Left colon (tissue), 2 donors: ENCODE measurements around the gene ABR. TPM values are rescaled to one million over a fixed set of nuclear protein-coding genes. Genes with fewer than 3 reads are reported as not detected.
"Not testable (repeated sequence)": the region's sequence is repeated elsewhere in the genome, so short reads cannot be mapped to it uniquely, and the experiment has no call there.

ENCODE experiments used
- ATAC-seq: fragments of 200-7000 bp; cut with Tn5 transposase; one replicate; pipeline ENCODE4 v1.9.1; 2020; ENCODE audit warnings: mild to moderate bottlenecking, moderate library complexity
- DNase-seq, 2 donors: peaks; one replicate each; pipeline ENCODE4 v3.0.0-alpha.2; 2020
- intact Hi-C, 2 donors: fragments of 100-400 bp; cut with DNase I in 1 of 2; cut with micrococcal nuclease in 1 of 2; formaldehyde crosslinking; loops; one replicate each; pipeline versions ENCODE4 v1.11.2 to v1.14.0; 2022; cut with DNase I, micrococcal nuclease
- total RNA-seq, 2 donors: library from RNA; stranded (reverse); fragmentation: NEBNext Ultra II Directional; extraction: Animal tissue kit (Norgen Biotek cat#: 25700); gene quantifications; one replicate each; pipeline ENCODE4 v1.2.1, GENCODE V29; 2021
- donor health status: DM: no; HTN: no; CAD: no.
- donor health status: DM: yes; HTN: yes; CAD: no.

ABR gene
- total RNA-seq, 2 donors from 2014 or later = 310 to 373 TPM

DNA sequence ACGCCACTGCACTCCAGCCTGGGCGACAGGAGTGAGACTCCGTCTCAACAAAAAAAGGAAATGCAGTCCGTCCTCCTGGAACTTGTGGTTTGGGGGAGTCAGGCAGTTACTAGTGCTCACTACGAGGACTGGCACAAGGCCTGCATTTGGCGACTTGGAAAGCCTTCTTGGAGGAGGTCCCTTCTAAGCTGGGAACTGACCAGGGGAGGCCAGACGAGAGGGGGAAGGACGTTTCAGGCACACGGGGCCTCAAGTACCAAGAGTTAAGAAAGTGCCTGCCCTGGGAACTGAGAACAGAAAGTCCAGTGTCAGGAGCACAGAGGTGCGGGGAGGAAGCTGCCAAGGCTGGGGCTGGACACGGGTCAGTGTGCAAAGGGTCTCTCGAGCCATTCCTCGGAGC lies 89.9 kb downstream of the ABR start:
- ATAC-seq = no peak
- no peak for DNase-seq
- intact Hi-C loops = no loop called here

DNA sequence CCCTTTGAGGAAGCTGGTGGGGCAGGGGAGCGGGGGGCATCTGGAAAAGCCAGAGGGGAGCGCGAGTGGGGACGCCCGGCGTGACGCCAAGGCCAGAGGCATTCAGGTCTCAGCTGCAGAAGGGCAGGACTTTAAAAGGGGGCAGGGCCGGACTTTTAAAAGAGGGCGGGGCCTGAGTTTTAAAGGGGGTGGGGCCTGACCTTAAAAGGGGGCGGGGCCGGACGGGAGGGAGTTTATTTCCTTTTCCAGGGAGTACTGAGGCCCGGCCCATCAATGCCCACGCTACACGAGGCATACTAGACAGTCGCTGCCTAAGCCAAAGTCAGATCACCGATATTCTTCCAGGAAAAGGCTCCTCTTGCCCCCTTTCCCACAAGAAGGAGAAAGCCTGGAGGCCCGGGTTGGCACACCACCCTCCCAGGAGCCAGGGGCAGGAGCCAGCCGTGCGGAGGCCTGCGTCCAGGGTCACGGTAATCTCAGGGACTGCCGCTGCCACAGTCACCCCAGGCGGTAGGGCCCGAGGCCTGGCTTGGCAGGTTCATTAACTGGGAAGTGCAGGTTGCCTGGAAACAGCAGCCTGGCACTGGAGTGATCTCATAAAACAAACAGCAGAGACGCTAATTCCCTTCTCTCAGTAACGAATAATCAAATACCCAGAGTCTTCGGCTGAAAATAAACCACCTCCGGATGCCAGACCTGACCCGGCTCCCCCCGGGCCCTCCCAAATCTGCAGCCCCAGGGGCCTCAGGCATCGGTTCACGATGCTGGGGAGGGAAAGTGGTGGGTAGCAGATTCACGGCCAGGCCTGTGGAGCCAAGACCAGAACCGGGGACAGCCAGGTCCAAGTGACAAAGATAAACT lies 92.2 kb downstream of the ABR start:
- intact Hi-C loops = no loop called here
- ATAC-seq (peak; percentile 81), DNase-seq (peak; percentile 80 to 87)

DNA sequence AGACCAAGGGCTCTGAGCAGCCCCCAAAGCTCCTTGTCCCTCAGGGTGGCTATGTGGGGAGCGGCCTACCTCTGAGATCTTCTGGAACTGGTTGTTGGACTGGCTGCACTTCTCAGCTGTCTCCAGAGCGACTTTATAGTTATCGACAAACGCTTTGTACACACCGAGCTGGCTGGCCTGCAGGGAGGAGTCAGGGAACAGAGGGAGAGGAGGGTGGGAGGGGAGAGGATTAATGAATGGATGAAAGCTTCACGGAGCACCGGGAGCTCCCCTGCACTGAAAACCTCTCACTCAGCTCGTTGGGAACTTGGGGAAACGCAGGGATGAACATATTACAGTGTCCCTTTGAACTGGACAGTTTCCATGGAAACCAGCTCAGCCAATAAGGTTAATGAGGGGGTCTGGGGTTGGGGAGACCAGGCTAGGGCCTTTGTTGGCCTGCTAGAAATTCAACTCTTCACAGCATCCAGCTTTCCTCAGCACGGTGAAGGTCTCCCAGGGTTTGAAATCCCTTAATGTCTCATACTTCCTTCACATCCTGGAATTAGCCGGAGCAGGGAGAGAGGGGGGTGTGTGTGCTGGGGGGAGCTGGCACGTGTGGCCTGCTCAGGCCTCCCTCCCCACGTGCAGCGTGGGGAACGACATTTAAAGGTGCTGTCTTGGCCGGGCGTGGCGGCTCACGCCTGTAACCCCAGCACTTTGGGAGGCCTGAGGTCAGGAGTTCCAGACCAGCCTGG lies 96.2 kb downstream of the ABR start:
- DNase-seq = peak in 1 of 2 donors; percentile 60
- ATAC-seq = peak; percentile 29
- intact Hi-C loops = no loop called here

DNA sequence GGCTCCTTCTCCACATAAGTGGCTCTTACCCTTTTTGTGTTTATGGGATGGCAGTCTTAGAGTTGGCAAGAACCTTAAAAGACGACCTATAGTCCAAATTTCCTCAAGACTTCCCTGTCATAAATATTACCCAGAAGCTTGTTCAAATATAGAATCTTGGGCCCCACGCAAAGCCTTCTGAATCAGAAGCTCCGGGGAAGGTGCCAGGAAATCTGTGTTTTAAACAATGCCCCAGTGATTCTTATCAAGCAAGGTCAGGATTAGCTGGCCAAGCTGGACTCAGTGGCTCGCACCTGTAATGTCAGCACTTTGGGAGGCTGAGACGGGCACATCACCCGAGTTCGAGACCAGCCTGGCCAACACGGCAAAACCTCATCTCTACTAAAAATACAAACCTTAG lies 97.2 kb downstream of the ABR start:
- intact Hi-C loops = no loop called here
- ATAC-seq (no peak), DNase-seq (no peak)

DNA sequence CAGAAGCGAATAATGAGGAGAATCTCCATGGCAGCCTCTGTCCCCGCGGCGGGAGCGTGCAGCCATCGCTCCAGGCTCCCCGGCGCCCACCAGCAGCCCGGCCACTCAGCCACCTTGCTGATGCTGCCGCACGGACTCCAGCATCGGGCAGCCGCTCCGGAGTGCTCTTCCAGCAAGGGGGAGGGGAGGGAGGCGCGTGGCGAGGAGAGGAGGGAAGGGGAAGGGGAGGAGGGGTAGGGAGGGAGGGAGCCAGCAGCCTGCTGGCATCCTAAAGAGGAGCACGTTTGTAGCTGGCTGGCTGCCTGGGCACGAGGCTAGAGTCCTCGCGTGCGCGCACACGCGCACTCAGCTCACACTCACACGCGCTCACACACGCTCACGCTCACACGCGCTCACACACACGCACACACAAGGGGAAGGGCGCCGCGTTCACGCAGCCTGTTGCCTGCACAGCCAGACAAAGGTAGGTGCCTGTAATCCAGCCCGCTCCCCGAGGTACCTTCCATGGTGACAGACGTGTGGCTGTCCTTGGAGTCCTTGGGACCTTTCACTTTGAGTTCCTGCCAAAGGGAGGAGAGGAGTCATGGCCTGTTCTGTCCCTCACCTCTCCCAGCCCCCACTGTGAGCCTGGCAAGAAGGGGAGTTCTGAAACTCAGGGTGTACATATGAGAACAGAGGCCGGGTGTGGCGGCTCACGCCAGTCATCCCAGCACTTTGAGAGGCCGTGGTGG lies 100.8 kb downstream of the ABR start:
- intact Hi-C loops = no loop called here
- DNase-seq (no peak), ATAC-seq (no peak)

DNA sequence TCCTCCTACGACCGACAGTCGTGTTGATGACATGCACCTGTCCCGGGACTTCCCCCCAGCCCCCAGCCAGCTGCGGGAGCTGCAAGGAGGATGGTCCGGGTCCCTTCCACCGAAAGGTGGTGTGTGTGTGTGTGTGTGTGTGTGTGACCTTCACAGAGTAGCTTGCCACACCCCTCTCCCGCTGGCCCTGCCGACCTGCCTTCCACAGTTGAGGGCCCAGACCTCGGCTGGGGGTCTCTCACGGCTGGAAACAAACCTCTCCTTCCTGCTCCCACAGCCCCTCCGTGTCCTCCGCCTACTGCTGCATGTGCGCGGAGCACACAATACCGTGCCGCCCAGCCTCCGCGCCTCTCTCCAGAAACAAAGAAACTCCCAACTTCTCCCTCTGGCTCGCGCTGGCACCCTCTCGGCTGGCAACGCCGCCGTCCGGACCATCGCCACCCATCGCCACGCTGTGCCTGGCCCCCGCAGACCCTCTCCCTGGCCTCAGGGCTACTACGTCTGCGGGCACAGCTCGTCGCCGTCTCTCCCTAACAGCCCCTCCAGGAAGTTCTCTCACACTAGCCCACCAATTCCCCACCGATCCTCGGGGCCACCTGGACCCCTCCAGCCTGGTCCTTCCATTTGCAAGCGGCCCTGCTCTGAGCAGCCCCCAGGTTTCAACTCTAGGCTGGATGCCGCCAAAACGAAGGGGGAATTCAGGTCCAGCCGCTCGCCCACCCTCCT lies 101.6 kb downstream of the ABR start:
- no peak for ATAC-seq
- no peak for DNase-seq
- intact Hi-C loops = no loop called here

DNA sequence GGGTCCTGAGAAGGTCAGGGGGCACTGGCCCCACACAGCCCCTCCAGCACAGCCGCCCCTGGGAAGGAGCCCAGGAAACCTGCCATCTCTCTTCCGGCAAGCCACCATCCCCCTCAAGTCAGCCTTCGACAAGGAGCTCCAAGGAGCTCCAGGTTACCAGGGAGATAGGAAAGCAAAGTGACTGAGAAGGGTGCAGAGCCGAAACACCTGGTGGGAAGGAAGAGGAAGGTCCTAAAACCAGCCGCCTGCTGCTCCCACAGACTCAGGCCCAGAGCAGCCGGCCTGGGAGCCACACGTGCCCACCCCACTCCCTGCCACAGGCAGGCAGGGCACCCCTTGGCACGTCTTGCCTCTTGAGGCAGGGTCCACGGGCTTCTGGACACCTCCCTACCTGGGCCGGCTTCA lies 102.2 kb downstream of the ABR start:
- DNase-seq (no peak), ATAC-seq (no peak)
- intact Hi-C loops = no loop called here

DNA sequence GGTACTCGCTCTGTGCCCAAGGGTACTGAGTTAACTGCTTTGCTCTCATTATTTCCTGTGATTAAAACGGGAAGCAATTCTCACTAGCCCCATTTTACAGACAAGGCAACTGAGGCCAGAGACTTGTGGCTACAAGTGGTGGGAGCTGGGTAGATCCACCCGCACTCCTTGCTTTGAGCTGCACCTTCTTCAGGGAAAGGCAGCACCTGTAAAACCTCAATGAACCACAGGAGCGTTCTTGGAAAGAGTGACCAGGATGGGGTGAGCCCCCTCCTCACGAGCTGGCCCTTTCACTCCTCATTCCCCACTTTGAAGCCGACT lies 102.8 kb downstream of the ABR start:
- DNase-seq = no peak

DNA sequence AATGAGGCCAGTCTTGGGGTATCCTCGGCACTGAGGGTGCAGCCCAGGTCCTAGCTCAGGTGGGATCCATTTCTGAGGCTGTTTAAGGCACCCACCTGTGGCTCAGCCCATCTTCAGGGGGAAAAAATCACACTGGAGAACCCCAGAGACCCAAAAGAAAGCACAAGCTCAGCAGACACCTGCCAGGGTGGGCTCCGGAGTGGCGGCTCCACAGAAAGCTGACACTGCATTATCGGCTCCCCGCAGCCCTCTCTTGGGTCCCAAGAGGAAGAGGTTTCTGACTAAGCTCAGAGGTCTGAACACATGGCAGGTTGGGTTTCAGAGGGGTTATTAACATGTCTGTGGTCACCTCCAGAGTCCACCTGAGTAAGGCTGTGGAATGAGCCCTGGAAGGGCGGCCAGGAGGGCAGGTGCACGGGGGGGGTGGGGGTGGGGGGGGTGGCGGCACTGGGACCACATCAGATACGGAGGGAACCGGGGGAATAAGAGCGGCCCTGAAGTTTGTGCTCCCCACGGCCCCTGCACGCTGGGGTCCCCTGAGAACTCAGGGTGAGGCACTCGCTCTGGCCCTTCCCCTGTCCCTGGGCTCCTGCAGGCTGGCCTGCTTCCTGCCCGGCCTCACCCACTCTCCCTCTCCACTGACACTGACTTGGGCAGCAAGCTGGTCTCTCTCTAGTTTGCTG lies 103.3 kb downstream of the ABR start:
- DNase-seq = no peak
- intact Hi-C loops = no loop called here
- no peak for ATAC-seq

More for the DNA sequence above, 102.8 kb downstream of the ABR start:
- no peak for ATAC-seq
- intact Hi-C loops = no loop called here

DNA sequence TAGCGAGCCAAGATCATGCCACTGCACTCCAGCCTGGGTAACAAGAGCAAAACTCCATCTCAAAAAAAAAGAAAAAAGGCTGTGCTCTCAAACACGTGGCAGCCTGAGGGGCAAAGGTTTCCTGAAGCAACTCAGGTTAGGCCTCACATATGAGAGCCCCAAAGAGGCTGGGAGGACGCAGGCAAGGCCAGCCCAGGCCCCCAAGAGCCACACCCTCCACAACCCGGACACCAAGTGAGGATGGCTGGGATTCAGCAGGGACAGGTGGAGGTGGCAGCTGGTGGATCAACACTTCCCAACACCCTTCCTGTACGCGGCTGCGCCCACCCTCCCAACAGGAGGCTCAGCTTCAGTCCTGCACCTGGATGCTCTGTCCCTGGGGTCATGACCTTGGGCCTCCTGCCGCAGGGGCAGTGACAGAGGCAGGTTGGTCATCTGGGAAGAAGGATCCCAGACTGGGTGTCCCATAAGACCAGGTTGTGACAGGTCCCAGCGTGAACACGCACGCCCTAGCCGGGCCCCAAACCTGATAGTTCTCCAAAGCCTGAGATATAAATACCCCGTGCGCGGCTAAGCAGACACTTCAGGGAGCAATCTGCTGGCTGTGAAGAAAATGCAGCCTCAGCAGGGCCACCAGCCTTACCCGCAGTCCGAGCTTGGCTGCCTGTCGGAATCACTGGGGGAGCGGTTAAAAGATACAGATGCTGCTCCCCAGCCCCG lies 104.7 kb downstream of the ABR start:
- intact Hi-C loops = no loop called here
- peak; percentile 53 for ATAC-seq
- no peak for DNase-seq

DNA sequence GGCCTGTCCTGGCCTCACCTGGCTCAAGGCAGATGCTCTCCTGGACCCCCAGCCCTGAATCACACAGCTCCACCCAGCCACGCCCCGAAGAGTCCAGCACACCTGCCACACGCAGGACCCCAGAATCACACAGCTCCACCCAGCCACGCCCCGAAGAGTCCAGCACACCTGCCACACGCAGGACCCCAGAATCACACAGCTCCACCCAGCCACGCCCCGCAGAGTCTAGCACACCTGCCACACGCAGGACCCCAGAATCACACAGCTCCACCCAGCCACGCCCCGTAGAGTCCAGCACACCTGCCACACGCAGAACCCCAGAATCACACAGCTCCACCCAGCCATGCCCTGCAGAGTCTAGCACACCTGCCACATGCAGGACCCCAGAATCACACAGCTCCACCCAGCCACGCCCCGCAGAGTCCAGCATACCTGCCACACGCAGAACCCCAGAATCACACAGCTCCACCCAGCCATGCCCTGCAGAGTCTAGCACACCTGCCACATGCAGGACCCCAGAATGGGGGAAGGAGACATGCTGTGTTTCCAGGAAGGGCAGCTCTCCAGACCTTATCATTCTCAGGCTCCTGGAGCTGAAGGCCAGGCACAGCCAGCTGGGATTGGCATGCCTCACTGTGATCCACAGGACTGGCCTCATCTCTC lies 105.7 kb downstream of the ABR start:
- DNase-seq, intact Hi-C loops: not testable (repeated sequence)
- peak; percentile 20 for ATAC-seq

DNA sequence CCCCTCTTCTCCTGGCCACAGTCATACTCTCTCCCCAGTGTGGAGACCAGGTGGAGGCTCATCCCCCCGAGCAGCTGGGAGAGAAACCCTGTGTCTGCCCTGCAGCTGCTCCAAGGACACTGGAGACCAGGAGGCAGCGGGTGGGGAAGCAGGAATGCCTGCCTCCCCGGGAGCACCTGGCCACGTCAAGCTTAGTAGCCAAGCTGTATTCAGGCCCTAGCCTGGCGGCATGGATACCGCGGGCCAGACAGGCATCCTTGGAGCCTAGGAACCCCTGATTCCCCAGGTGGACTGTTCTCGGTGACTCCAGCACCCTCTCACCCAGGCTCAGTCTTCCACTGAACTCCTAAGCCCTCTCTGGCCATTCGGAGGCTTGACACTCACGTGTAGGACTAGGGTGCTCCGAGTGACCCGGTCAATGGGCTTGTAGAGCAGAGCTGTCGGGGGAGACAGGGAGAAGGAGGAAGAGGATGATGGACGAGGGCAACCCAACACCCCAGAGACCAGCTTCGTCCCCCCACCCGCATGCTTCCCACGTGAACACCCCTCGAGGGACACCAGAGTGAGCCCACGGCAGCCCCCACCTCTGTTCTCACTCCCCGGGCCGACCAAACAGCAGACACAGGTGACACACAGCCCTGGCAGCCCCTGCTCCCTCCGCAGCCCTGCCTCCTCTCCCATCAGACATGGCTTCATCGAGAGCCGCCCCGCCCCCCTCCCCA lies 106.4 kb downstream of the ABR start:
- DNase-seq (no peak), ATAC-seq (peak; percentile 24)
- intact Hi-C loops = no loop called here

DNA sequence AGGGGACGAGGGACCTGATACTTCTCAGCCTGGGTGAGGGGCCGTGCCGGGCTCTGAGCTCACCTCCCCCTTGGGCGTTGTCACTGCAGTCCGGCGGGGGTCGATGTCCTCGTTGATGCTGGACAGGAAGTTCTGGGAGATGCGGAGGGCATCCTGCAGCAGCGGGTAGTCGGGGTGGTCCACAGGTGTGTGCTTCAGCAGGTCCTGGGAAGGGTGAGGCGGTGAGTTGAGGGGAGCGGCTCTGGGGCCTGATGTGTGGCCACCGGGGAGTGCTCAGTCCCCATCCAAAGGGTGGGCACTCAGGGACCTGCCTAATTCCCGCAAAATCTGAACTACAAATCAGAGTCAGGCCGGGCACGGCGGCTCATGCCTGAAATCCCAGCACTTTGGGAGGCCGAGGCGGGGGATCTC lies 107.2 kb downstream of the ABR start:
- intact Hi-C loops = no loop called here
- no peak for ATAC-seq
- DNase-seq = no peak

DNA sequence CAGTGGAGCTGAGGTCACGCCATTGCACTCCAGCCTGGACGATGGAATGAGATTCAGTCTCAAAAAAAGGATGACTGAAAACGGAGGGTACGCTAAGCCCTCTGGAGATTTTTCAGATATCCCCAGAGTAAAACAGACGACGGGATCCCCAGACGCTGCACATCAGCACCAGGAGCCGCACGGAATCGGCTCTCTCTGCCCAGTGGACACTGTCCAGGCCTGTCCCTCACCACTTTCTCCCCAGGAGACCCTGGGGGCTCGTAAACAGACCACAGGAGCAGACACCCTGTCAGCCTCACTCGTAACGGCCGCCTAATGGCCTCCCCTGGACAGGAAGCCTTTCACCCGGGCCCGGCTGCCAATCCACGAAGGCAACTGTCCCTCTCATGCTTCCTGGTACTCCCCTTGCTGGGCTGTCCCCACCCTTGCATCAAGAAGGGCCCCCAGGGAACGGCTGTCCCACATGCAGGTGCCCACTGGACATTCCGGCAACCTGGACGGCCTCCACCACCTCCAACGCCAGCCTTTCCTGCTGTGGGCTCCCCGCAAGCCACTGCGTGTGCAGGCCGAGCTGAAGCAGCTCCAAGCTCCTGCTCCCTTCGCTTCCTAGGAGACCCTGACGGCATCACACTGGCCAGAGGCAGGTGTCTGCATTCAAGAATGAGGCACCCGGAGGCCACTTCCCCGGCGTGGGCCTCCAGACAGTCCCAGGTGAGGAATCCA lies 108.5 kb downstream of the ABR start:
- DNase-seq (no peak), ATAC-seq (no peak)
- intact Hi-C loops = no loop called here

DNA sequence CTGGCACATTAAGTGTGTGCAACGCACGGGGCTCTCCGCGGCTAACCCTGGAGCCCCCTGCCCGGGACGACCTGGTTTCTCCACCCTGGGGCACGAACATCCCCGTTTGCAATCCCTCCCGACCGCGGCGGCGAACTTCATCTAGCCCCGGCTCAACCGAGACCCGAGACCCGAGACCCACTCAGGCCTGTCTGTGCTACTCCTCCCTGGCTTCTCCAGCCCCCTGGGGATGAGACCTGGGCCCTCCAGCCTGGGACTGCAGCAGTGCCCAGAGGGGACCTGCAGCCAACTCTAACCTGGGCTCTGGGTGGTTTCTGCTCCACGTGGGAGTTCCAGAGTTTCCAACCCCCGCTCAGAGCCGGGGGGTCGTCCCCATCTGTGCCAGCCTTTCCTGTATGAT lies 109.4 kb downstream of the ABR start:
- intact Hi-C loops = no loop called here
- DNase-seq (no peak), ATAC-seq (no peak)

DNA sequence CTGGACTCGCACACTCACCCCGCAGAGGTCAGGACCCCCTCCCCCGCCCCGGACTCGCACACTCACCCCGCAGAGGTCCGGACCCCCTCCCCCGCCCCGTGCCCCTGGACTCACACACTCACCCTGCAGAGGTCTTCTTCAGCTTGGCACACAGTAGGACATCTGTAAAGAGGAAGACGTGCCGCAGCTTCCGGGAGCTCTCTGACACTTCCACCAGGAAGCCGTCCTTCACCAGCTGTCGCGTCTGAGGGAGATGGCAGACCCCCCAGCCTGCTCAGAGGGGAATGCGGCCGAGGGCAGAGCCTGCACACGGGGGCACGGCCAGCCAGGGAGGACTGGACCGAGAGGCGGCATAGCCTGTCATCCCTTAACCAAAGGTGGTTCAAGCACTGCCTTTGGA lies 109.9 kb downstream of the ABR start:
- ATAC-seq (no peak), DNase-seq (no peak)
- intact Hi-C loops = no loop called here
